Measurements from ENCODE around the gene NTM.

The NTM gene

DNA sequence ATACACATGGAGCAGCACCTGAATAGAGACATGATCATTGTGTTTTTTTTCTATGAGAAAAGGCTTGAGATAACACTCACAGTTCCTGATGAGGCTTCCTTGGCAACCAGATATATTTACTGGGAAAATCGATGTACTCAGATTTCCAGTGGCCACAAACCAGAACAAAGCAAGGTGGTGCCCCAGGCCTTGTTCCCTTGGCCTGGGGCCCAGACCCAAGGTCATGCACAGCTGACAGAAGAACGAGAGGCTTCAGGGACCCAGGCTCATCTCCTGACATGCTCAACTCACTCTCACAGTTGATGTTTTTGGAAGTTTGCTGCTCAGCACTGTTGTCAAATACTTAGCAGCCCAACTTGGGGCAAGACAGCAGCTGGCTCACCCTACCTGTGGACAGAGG, 281.8 kb downstream of the NTM start:
- DNase-seq, result no peak

DNA sequence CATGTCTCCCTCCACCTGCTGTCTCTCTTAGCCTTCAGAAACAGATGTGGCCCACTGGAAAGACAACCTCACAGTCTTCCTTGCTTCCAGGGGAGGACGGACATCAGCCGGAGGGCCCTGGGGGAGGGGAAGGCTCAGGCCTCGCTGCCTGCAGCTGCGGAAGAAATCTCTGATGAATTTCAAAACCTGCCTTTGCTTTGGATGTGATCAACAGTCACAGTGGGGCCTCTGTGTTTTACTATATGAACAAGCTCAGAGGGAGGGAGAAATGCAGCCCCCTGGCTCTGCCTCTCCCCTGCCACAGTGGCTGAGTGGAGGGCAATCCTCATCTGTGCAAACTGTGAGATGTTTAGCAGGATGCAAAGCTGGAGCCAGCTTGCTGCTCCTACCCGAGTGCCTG, 282.8 kb downstream of the NTM start:
- DNase-seq, result no peak

DNA sequence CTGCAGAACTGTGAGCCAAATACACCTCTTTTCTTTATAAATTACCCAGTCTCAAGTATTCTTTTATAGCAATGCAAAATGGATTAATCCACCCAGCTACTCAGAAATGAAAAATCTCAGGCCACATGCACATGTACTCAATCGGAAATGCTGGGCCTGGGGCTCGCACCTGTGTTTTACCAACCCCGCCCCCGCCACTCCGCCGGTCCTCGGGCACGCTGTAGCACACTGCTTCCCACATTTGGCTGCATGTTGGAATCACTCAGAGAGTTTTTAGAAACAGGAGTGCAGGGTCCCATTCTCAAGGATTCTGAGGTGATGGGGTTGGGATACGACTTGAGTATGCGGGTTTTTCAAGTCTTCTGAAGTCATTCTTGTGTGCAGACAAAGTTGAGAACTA, 284.4 kb downstream of the NTM start:
- DNase-seq, result no peak

DNA sequence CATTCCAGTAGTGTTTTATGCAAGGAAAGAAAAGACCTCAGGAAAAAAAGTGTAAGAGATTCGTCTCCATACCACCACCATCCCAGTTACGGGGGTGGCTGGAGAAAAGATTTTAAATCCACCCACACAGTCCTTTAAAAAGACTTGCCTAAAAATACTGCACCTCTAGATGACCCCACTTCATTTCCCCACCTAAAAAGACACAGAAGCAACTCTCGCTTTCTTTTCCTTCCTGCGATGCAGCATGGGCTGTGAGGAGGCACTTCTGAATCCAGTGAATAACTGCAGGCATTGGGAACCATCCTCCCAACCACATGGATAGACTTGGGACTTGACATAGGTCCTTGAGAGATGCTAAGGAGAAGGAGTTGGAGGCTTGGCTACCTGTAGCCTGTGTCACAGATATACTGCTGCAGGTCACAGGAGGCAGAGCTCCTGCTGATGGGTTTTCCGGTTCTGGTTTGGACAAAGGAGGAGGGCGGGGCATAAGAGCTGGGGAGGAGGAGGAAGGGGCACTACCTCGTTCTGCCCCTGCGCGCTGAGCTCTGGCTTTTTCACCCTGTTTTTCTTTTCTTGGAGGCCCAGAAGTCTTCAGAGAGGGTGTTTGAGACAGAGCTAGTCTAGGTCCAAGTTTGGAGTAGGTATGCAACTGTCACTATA, 285.9 kb downstream of the NTM start:
- no peak for DNase-seq

DNA sequence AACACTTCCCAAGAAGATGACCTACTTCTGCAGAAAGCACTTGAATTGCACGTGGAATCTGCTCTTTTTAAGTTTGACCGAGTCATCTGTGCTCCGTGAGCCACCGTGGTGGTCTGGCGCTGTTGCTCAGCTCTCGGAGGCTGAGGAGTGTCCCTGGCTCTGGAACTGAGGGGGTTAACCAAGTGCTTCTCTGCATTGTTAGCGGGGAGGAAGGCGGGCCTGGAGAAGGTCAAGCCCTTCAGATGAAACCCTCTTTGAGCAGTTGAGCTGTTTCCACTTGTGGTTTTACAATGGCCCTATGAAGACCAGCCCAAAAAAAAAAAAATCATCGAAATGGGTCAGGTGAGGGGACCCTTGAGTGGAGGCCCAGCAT, 286.4 kb downstream of the NTM start:
- DNase-seq, result no peak

DNA sequence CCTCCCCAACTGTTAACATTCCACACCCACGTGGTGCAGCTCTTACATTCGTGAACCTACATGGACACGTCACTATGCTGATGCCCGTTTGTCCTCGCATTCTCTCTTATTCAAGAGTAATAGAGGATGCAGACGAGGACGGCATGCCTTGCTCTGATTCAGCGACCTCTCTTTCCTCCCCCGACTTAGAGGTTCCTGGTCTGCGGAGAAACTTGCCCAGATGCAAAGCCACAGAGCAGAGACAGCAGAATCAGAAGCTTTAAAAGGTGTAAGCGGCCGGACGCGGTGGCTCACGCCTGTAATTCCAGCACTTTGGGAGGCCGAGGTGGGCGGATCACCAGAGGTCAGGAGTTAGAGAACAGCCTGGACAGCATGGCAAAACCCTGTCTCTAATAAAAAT, 288.0 kb downstream of the NTM start:
- DNase-seq, result no peak

DNA sequence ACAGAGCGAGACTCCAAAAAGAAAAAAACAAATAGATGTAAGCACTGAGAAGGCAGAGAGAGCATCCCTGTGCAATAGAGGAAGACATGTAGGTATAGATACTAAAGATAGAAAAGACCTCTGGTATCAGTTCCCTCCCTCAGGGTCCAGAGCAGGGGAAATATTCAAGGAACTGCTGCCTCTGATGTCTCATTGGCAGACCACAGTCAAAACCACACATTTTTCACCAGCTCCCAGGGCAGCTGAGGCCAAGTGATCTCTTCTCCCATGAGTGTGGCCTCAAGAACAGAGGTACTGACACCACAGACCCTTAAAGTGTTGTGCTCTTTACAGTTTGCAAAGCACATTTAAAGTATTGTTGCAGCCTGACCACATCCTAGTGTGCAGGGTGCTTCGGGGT, 288.5 kb downstream of the NTM start:
- no peak for DNase-seq

DNA sequence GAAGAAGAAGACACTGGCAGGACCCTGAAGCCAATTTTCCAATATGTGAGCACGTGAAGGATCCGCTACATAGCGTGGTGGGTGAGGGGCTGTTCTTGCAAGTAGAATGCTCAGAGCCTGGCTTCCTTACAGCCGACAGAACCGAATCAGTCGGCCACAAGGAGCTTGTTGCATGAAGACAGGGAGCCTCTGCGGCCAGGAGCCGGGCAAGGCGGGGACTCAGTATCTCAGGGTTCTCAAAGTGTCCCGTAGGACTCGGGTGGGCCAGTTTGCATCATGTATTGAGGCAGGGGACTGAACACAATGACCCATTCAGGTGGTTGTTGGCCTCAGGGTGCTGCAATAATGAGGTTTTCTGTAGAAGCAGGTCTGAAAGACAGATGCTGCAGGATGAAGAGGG, 289.5 kb downstream of the NTM start:
- no peak for DNase-seq

DNA sequence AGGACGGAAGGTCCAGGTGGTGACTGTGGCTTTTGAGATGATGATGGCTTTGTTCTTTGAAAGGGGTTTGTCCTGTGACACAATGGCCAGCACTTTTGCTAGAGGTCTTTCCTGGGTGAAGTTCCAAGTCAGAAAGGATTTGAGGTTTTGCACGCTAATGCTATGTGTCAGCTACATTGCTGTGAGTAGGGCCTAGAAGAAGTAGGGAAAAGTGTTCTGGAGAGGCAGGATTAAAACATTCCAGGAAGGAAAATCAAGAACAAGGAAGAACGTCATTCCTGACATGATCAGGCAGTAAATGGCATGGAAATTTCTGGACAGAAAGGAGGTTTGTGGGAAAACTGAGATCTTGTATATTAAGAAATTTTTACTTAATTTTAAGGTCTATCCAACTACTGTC, 290.7 kb downstream of the NTM start:
- no peak for DNase-seq

DNA sequence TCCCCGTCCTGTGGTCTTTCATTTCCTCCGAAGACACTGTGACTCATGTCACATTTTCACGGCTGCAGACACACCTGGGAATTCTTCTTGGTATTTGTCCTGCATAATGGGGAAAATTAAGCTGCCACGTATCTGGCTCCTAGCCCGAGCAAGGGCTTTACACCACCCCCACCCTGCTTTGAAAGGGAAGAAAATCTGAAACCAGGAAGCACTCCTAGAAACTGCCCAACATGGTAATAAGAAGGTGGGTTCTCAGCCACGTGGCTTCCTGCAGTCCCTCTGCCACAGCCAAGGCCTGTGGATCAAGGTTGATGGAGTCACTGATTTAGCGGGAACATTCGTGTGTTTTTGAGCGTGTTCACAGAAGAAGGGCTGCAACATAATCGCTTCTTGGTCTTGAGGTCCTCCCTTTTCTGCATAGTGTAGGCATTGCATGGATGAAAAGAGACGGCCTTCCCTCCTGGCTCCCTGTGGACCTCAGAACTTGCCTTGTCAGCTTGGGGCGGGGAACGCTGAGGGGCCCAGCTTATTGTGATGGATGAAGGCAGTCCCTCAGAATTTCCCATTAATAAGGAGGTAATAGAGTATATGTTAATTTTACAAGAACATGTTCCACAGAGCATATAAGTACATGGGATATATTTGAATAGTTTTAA, 292.0 kb downstream of the NTM start:
- DNase-seq, result no peak

DNA sequence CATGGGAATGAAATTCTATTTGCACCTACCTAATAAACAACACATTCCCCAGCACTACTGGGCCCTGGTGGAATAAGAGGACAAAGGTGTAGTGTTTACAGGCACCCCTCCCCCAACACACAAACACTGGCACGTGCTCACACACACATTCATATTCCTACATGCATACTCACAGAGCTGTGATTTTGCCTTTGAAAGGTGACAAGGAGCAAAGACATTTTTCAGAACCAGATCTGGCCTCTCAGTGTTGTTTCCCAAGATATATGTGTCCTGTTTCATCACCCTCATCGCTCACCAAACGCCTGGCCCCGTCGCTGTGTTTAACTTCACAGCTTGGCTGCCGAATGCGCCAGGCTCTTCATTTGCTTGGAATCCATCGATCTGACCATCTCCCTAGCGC, 292.6 kb downstream of the NTM start:
- no peak for DNase-seq

DNA sequence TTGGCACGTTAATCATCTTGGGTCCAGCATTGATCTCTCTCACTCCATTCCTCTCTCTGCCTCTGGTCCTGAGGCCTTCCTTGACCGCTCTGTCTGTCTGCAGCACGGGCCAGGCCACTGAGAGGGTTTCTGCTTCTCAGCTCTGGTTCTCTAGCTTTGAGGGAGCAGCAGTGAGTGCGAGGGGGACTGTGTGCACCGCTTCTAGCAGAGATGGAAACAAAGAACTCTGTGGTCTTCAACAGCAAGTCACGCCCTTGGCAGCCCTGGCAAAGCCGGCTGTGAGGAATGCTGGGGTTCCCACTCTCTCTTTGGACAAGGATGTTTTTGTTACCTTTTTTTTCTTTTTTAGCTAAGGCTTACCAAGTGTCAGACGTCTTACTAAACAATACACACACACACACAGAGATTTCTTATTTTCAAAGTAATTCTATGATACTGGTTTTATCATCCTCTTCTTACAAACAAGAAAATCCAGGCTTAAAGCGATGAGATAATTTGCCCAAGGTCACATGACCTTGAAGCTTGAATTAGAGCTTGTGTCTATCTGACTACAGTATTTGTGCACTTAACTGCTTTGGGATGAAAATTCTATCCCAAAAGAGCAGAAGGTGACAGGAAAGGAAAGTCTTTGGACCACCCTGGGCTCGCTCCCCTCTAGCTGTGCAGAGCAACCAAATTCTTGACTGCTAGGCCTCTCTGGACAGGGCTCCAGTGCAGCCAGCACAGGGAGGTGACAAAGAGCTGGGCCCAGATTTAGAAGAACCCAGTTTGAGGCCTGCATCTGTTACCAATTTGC, 293.2 kb downstream of the NTM start:
- no peak for DNase-seq

DNA sequence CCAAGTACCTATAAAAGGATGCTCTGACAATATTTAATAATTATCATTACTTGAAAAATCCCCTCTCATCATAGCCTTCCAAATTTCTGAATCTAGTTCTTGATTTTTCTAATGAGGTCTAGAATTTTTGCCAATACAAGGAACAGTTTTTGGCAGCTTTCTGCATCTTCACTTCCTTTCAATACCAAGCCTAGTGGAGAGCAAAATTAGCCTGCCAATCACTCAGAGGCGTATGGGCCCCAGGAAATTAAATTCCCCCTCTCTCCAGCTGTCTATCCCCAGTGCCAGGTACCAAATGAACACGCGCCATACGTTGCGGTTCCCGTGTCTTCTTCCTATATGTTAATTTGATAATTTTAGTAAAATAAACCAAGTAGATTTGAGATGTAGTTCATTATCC, 293.9 kb downstream of the NTM start:
- no peak for DNase-seq

DNA sequence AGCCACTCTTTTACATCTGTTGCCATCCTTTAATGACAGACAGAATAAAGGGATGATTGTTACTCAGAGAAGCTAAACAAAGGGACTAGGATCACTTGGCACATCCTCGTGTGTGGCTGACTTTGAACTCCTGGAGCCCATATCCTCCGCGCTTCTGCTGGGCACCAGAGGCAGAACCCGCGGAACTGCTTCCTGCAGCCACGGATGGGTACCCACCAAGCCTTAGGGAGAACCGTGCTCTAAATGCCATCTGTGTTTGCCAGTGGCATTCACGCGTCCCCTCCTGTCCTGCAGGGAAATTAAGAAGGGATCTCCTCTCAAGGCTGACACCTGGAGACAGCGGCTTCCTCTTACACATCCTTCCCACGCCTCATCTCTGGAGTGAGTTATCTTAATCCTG, 294.4 kb downstream of the NTM start:
- no peak for DNase-seq

DNA sequence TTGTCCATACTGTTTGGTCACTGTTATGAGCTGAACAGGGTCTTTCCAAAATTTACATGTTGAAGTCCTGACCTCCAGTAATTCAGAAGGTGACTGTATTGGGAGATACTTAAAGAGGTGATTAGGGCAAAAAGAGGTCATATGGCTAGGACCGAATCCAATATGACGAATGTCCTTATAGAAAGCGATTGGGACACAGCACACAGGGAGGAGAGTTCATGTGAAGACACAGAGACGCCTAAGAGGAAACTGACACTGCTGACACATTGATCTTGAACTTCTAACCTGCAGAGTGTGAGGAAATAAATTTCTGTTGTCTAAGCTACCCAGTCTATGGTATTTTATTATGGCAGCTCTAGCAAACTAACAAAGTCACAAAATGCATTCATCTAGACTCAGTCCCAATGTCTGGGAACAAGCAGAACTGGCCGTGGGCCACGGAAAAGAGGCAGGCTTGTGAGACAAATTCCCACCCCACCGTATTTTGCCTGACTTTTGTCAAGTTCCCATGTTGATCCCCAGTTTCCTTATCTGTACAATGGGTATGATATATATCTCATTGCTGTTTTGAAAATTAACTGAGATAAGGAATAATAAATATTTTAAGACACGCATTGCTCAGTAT, 295.0 kb downstream of the NTM start:
- peak; percentile 10 to 34 for DNase-seq

DNA sequence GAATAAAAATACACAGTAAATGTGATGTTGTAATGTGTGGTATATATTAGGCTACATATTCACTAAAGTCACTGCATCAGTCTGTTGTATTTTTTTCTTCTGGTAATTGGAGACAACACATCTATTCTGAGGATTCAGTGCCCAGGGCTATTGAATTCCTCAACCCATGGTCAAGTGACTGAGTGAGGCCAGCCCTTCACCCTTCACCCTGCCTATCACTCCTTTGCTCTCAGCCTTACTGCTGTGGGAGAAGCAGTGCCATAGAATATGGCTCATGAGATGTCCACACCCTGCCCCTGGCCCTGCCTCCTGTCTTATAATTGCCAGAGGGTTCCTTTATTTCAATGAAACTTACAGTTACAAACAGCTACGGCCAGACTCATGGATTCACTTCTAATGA, 295.6 kb downstream of the NTM start:
- DNase-seq, result no peak

DNA sequence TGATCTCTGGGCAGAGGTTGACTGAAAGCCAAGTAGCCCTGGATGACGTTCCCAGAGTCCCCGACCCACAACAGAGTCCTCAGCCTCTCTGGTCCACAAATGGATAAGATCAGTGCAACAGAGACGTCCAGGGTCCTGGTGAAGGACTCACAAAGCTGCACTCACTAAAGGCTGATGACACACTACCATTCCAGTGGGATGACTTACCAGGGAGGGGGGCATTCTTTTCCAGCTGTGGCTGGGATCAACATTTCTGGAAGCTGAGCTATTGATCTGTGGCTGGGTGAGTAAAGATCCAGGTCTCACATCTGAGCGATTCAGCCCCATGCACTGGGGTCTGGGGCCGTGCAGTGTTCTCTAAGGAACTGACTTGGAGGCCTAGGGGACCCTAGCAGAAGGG, 296.2 kb downstream of the NTM start:
- DNase-seq, result no peak

DNA sequence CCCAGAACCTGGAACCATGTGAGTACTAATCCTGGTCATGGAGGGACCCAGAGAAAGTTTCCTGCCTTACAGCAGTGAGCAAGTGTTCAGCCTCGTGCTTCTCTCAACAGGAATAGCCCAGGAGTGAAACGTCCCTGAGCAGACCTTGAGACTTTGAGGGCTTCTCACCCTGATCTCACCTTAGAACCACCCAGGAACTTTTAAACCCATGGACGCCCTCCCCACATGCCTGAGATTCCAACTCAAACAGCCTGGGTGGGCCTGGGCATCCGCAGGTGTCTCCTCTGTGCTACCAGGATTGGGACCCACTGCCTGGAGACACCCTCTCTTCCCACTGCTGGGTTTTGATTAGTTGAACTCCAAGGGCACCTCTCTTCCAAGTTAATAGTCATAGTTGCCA, 297.2 kb downstream of the NTM start:
- DNase-seq, result no peak

DNA sequence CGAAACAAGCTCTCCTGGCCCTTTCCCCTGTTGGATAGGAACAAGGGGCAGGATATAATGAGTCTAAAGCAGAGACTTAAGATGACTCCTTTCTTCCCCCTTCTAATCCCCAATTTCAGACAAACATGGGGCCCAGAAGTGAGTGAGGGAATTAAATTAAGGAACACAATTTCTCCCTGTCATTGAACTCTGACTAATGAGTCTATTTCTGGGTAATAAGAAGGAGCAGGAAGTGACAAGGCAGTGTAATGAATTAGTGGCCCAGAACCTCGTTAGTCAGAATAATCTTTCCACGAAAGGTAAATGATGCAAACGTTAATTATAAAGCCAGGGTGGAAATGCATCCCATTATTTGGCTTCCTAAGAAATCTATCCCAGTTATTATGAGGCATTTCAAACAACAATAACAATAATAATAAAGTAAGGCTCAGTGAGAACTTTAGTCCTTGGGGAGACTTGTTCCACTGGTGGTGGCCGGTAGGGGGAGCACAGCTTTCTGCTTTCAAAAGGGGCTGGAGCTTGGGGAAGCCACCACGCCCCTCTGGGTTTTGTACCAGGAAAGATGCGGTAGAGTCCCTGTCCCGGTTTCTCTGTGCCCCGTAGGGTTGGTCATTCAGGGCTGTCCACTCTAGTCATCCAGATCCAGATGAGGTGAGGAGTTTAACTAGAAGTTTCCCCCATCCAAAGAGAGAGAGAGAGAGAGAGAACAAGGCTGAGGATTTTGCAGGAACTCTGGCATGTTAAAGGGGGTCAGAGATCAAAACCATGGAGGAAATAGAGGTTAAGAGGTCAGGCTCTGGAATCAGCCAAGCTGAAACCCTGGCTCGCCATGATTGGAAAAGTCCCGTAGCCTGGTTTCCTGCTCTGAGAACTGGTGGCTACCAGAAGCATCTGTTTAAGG, 298.3 kb downstream of the NTM start:
- DNase-seq, result peak; percentile 57 to 66

DNA sequence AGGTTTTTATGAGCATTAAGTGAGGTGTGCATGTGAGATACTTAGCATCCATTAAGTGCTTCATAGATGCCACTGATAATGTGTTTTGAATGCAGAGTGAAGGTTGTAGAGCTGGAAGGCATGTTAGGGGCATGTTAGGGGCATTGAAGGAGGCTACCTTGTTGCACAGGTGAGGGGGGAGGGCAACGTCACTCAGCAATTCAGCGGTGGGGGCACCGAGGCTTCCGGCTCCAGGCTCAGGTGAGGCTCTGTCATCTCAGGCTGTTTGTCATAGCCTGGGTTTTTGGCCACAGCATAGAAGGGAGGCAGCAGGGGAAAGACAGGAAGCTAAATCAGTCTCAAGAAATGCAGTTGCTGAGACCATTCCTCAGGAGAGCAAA, 299.0 kb downstream of the NTM start:
- no peak for DNase-seq

DNA sequence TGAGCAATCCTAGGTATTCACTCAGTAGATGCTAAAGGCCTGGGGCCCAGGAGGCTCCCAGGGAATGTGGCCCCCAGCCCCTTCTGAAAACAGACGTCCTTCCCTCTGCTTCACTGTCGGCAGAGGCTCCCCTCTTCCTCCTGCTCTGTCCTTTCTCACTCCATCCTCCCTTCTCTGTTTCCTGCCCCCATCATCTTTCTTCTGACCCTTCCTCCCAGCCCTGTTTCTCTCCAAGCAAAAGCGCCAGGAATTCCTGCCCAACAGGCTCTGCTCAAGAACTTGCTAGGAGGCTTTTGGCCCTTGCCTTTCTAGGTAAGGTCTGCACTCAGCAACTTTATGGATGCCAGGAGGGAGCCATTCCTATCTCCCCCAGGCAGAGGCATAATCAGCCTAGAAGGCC, 300.5 kb downstream of the NTM start:
- DNase-seq, result no peak

DNA sequence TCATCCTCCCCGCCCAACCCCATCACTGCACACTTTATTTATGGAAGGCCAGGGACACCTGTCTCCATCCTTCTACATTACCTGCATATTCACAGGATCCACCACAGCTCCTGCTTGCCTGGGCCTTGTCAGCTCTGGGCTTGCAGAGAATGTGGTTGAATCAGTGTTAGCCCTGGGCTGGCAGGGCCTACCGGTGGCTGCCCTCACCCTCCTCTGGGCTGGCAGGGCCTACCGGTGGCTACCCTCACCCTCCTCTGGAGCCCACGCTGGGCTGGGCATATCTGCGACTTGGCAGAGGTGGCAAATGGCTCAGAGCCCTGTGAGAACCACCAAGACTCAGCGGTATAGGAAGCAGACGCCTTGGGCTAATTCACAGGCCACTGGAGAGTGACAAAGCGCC, 300.9 kb downstream of the NTM start:
- no peak for DNase-seq

DNA sequence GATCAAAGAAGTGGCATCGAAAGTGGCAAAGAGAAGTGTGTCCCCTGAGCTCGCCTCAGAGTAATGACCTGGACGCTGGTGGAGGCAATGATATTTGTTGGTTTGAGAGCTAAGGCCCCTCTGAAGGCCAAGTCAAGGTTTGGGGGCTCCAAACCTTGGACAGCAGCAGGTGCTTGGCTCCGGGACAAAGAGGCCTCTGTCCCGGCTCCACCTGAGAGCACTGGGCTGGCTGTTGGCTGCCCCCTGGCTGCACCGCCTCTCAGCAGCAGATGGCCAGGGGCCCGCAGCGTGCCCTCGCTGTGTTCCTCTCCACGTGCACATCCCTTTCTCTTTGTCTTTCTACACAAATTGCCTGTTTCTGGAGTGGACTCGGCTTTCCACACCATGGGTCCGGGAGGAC, 301.3 kb downstream of the NTM start:
- DNase-seq, result no peak
